ENCODE data around the gene WWP2.
"Not testable (repeated sequence)": the region's sequence is repeated elsewhere in the genome, so short reads cannot be mapped to it uniquely, and the experiment has no call there.

Gene WWP2

GRCh38 chr16:69727916-69728270 is 34.2 kb upstream of the WWP2 start:
- peak overlapping the region; percentile 79; the same call in 1 of the 2 replicates for H3K4me3 ChIP-seq (ENCODE audit: low read length)
- no peaks in the 10 kb centered on the region for H3K27me3 ChIP-seq (ENCODE audit: insufficient read depth, low read length)
- H3K9me3 ChIP-seq (ENCODE audit: insufficient read depth, low read depth, low read length) = no peaks in the 10 kb centered on the region
- H3K27ac ChIP-seq (ENCODE audit: low read length) = peak overlapping the region; percentile 99
- peak overlapping the region; percentile 96 for H3K9ac ChIP-seq (ENCODE audit: low read depth, low read length)
- H3K36me3 ChIP-seq (ENCODE audit: insufficient read depth, low read depth, low read length) = no peaks in the 10 kb centered on the region
- H3K4me1 ChIP-seq (ENCODE audit: insufficient read depth, low read length) = peaks cover 14% of the 10 kb centered on the region; the same call in 1 of the 2 replicates

GRCh38 chr16:69729030-69729429 is 33.1 kb upstream of the WWP2 start:
- not testable (repeated sequence) for H3K36me3 ChIP-seq (ENCODE audit: insufficient read depth, low read depth, low read length); H3K9me3 ChIP-seq (ENCODE audit: insufficient read depth, low read depth, low read length); H3K27me3 ChIP-seq (ENCODE audit: insufficient read depth, low read length); H3K4me3 ChIP-seq (ENCODE audit: low read length); H3K9ac ChIP-seq (ENCODE audit: low read depth, low read length); H3K27ac ChIP-seq (ENCODE audit: low read length)
- peaks cover 14% of the 10 kb centered on the region; the same call in 1 of the 2 replicates for H3K4me1 ChIP-seq (ENCODE audit: insufficient read depth, low read length)

DNA sequence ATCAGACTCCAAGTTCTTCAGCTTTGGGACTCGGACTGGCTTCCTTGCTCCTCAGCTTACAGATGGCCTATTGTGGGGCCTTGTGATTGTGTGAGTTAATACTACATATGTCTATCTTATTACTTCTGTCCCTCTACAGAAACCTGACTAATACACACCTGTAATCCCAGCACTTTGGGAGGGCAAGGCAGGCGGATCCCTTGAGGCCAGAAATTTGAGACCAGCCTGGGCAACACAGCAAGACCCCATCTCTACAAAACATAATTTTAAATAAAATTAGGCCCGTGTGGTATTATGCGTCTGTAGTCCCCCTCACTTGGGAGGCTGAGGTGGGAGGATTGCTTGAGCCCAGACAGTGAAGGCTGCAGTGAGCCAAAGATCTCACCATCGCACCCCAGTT is 30.9 kb upstream of the WWP2 start:
- not testable (repeated sequence) for H3K36me3 ChIP-seq (ENCODE audit: insufficient read depth, low read depth, low read length); H3K4me3 ChIP-seq (ENCODE audit: low read length); H3K9ac ChIP-seq (ENCODE audit: low read depth, low read length); H3K4me1 ChIP-seq (ENCODE audit: insufficient read depth, low read length); H3K27me3 ChIP-seq (ENCODE audit: insufficient read depth, low read length); H3K9me3 ChIP-seq (ENCODE audit: insufficient read depth, low read depth, low read length); H3K27ac ChIP-seq (ENCODE audit: low read length)

DNA sequence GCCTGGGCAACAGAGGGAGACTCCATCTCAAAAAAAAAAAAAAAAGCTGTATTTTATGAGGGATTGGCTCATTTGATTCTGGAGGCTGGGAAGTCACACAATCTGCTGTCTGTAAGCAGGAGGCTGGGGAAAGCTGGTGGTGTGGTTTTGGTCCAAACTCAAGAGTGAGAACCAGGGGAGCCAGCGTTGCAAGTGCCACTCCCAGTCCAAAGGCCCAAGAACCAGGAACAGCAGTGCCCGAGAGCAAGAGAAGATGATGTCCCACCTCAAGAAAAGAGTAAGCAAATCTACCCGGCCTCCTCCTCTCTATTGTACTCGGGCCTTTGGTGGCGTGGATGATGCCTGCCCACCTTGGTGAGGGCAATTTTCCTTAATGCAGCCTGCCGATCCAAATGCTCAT is 30.0 kb upstream of the WWP2 start:
- Histone ChIP-seq H3K9ac (ENCODE audit: low read depth, low read length) (no peak overlapping the region), H3K9me3 (ENCODE audit: insufficient read depth, low read depth, low read length) (no peaks in the 10 kb centered on the region), H3K27ac (ENCODE audit: low read length) (no peak overlapping the region), H3K27me3 (ENCODE audit: insufficient read depth, low read length) (no peaks in the 10 kb centered on the region), H3K4me1 (ENCODE audit: insufficient read depth, low read length) (peaks cover 4% of the 10 kb centered on the region; the same call in 1 of the 2 replicates), H3K36me3 (ENCODE audit: insufficient read depth, low read depth, low read length) (no peaks in the 10 kb centered on the region), H3K4me3 (ENCODE audit: low read length) (no peak overlapping the region)

DNA sequence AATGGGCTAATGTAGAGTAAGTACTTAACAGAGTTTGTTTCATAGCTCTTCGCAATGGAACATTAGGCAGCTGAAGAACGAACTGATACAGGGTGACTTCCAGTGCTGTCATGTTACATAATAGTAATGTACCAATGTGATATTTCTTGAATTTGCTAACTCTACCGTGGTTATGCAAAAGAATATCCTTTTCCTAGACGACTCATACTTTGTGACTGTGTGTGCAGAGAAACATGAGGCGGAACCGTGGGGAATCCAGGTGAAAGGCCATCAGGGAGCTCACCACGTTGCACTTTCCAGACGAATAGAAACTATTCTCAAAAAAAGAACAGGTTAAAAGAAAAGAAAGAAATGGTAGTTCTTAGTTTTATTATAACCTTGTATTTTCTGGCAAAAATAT is 20.6 kb upstream of the WWP2 start:
- H3K36me3 ChIP-seq (ENCODE audit: insufficient read depth, low read depth, low read length) = peaks cover 74% of the 10 kb centered on the region
- no peaks in the 10 kb centered on the region for H3K27me3 ChIP-seq (ENCODE audit: insufficient read depth, low read length)
- no peaks in the 10 kb centered on the region for H3K4me1 ChIP-seq (ENCODE audit: insufficient read depth, low read length)
- no peaks in the 10 kb centered on the region for H3K9me3 ChIP-seq (ENCODE audit: insufficient read depth, low read depth, low read length)
- no peak overlapping the region for H3K27ac ChIP-seq (ENCODE audit: low read length)
- H3K9ac ChIP-seq (ENCODE audit: low read depth, low read length) = no peak overlapping the region
- H3K4me3 ChIP-seq (ENCODE audit: low read length) = no peak overlapping the region

DNA sequence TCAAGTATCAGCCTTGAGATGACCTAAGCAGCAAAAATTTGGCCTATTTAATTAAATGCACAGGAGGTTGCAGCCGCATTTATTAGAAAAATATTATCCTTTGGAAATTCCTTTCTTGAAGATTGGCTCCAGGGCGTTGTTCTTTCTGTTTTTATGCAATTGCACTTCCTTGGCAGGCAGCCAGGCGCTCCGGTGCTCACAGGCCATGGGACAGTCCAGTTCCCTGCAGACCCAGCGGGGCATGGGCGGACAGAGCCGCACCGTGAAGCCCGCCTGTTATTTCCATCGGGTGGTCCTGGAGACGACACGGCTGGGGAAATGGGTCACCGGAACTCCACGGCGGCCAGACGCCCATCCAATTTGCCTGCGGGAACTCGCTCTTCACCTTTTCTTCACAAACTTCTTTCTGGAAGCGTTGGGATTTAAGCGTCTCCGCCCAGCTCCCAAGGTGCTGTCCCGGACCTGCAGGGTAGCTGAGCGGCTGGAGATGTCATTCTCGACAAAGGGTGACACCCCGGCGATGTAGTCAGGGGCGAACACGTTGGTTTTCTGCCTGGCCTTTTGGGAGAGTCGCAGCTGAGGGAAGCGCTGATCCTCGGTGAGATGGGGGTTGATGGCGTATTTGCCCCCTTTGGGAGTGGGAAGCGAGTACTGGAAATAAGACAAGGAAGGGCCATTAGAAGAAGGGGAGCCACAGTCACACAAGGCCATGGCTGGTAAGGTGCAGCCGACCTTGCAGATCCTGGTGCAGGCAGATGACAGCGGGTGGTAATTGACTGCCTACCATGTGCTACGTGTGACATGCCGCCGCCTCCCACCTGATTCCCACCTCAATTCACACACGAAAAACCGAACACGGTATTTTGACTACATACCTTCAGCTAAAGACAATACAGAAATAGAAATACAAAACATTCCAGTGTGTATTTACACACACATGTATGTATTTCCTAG is 19.9 kb upstream of the WWP2 start:
- no peak overlapping the region for H3K4me3 ChIP-seq (ENCODE audit: low read length)

DNA sequence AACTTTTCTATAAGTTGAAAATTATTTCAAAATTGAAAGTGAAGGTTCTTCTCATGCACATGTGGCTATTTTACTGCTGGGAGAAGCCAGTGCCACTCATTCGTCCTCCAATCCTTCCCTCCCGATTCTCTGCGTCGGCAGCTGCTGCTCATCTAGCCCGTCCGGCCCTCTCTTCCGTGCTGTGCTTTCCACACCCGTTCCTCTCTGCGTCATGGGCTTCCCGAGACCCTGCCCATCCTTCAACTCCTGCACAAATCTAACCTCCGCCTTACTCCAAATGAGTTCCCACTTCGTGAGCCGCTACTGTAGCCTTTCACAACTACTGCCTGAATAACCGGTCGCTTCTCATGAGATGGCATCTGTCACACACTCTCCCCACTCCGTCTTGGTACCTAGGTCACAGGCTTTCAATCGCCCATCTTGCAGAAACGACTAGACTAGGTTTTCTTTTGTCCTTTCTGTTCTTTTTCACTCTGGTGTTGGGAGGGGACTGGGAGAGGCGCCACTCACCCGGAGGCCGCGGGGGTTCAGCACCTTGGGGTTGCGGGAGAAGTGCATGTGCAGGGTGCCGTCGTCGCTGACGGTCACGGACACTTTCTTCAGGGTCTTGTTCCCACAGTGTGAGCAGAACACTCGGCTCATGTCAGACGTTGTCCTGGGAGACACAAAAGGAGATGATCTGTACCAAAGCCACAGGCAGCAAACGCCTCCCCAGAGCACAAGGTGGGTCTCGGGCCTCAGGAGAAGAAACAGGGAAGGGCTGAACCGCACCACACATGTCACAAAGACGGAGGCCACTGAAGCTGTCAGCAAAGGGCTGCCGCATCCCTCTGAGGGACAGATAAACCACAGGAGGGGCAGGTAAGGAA is 17.5 kb upstream of the WWP2 start:
- Histone ChIP-seq H3K36me3 (ENCODE audit: insufficient read depth, low read depth, low read length) (peaks cover 97% of the 10 kb centered on the region), H3K4me1 (ENCODE audit: insufficient read depth, low read length) (no peaks in the 10 kb centered on the region), H3K27ac (ENCODE audit: low read length) (no peak overlapping the region), H3K9ac (ENCODE audit: low read depth, low read length) (no peak overlapping the region), H3K27me3 (ENCODE audit: insufficient read depth, low read length) (no peaks in the 10 kb centered on the region), H3K4me3 (ENCODE audit: low read length) (no peak overlapping the region), H3K9me3 (ENCODE audit: insufficient read depth, low read depth, low read length) (no peaks in the 10 kb centered on the region)

More for the DNA sequence above, 19.9 kb upstream of the WWP2 start:
- Histone ChIP-seq H3K27ac (ENCODE audit: low read length) (no peak overlapping the region), H3K36me3 (ENCODE audit: insufficient read depth, low read depth, low read length) (peaks cover 81% of the 10 kb centered on the region), H3K4me1 (ENCODE audit: insufficient read depth, low read length) (no peaks in the 10 kb centered on the region), H3K9ac (ENCODE audit: low read depth, low read length) (no peak overlapping the region), H3K9me3 (ENCODE audit: insufficient read depth, low read depth, low read length) (no peaks in the 10 kb centered on the region), H3K27me3 (ENCODE audit: insufficient read depth, low read length) (no peaks in the 10 kb centered on the region)

- Histone ChIP-seq H3K27me3 (ENCODE audit: insufficient read depth, low read length) (no peaks in the 10 kb centered on the region), H3K4me1 (ENCODE audit: insufficient read depth, low read length) (no peaks in the 10 kb centered on the region), H3K27ac (ENCODE audit: low read length) (no peak overlapping the region), H3K36me3 (ENCODE audit: insufficient read depth, low read depth, low read length) (peaks cover 97% of the 10 kb centered on the region), H3K9me3 (ENCODE audit: insufficient read depth, low read depth, low read length) (no peaks in the 10 kb centered on the region), H3K9ac (ENCODE audit: low read depth, low read length) (no peak overlapping the region), H3K4me3 (ENCODE audit: low read length) (no peak overlapping the region)
Observed at GRCh38 chr16:69745232-69745612, 16.9 kb upstream of the WWP2 start.

DNA sequence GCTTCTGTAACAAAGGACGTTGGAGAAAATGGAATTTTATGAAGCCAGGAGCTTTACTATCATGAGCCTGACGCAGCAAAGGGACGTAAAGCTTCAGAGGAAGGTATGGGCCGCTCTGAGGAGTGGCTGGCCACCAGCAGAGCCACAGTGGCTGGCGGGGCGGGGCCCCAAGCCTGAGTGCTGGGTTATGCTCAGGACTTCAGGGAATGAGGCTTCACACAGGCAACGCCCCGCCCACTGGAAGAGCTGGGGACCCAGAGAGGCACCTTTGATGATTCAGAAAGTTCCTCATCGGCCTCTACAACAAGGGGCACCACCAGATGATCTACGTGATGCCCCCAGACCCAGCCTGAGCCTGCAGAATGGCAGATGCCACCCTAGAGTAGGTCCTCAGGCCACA is 16.2 kb upstream of the WWP2 start:
- no peak overlapping the region for H3K9ac ChIP-seq (ENCODE audit: low read depth, low read length)
- H3K27me3 ChIP-seq (ENCODE audit: insufficient read depth, low read length) = no peaks in the 10 kb centered on the region
- no peaks in the 10 kb centered on the region for H3K9me3 ChIP-seq (ENCODE audit: insufficient read depth, low read depth, low read length)
- peaks cover 100% of the 10 kb centered on the region for H3K36me3 ChIP-seq (ENCODE audit: insufficient read depth, low read depth, low read length)
- H3K27ac ChIP-seq (ENCODE audit: low read length) = no peak overlapping the region
- H3K4me1 ChIP-seq (ENCODE audit: insufficient read depth, low read length) = no peaks in the 10 kb centered on the region
- no peak overlapping the region for H3K4me3 ChIP-seq (ENCODE audit: low read length)

DNA sequence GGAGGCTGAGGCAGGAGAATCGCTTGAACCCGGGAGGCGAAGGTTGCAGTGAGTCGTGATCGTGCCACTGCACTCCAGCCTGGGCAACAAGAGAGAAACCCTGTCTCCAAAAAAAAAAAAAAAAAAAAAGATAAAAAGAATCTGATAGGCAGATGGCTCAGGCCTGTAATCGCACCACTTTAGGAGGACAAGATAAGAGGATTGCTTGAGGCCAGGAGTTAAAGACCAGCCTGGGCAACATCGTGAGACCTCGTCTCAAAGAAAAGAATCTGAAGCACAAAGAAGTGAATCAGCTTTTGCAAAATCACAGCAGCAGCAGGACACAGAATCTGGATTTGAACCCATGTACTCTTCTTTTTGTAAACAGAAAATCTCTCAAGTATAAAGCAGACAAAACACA is 15.0 kb upstream of the WWP2 start:
- Histone ChIP-seq H3K27ac (ENCODE audit: low read length) (no peak overlapping the region), H3K9me3 (ENCODE audit: insufficient read depth, low read depth, low read length) (no peaks in the 10 kb centered on the region), H3K9ac (ENCODE audit: low read depth, low read length) (no peak overlapping the region), H3K27me3 (ENCODE audit: insufficient read depth, low read length) (no peaks in the 10 kb centered on the region), H3K4me3 (ENCODE audit: low read length) (no peak overlapping the region), H3K4me1 (ENCODE audit: insufficient read depth, low read length) (no peaks in the 10 kb centered on the region), H3K36me3 (ENCODE audit: insufficient read depth, low read depth, low read length) (peaks cover 99% of the 10 kb centered on the region)

DNA sequence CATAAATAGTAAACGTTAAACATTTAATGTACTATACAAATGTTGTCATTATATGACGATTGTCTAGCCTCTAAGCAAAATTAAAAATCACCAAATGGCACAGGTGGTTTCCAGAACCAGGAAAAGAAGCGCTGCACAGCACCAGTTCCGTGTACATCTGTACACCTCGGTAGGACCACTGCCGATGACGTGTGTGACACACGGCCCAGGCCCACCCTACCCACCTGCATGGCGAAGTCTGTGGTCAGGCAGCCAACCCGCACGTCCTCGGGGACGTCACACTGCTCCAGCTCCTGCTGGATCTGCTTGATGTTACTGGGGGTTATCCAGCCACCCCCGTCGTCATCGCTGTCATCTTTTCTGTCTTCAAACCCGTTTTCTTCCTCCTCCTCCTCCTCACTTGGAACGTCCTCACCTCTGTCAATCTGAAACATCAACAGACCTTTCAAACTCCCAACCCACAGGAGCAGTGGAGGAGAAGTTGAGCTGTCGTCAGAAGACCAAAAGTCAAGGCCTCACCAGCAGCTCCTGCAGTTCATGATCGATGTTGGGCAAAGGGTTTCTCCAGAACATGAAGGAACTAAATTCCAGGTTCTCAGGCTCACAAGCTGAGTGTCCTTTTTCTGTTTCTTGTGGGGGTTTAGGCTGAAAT is 13.3 kb upstream of the WWP2 start:
- H3K4me3 ChIP-seq (ENCODE audit: low read length) = no peak overlapping the region
- H3K36me3 ChIP-seq (ENCODE audit: insufficient read depth, low read depth, low read length) = peaks cover 90% of the 10 kb centered on the region
- H3K27me3 ChIP-seq (ENCODE audit: insufficient read depth, low read length) = no peaks in the 10 kb centered on the region
- H3K9me3 ChIP-seq (ENCODE audit: insufficient read depth, low read depth, low read length) = no peaks in the 10 kb centered on the region
- H3K27ac ChIP-seq (ENCODE audit: low read length) = no peak overlapping the region
- no peaks in the 10 kb centered on the region for H3K4me1 ChIP-seq (ENCODE audit: insufficient read depth, low read length)
- no peak overlapping the region for H3K9ac ChIP-seq (ENCODE audit: low read depth, low read length)
